Measurements from ENCODE around the gene LIM2.

LIM2 gene

DNA sequence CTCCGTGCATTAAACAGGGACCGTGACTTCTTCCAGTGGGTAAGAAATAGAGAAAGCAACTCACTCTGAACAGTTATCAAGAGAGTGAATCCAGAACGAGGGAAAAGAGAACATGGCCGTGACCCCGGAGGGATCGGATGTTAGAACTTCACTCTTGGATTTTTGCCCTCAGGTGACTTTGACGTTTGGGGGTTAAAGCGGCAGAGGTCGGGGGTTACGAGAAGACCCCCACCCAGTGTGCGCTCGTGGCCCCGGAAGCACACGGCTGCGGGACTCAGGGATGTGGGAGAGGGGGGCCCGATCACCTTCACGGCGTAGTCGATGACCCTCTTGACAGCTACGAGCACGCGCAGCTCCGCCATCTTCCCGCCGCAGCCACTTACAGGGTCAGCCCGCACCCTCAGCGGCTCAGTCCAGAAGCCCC is 21.8 kb downstream of the LIM2 start, which contains the start of gene ETFB:
Gene ETFB (minus strand): TSS at position 424 of the 424 bp plus-strand sequence. CDS start 62 bp downstream, at position 362.
- DNase-seq (ENCODE audit: low read depth, low spot score) = no peak

DNA sequence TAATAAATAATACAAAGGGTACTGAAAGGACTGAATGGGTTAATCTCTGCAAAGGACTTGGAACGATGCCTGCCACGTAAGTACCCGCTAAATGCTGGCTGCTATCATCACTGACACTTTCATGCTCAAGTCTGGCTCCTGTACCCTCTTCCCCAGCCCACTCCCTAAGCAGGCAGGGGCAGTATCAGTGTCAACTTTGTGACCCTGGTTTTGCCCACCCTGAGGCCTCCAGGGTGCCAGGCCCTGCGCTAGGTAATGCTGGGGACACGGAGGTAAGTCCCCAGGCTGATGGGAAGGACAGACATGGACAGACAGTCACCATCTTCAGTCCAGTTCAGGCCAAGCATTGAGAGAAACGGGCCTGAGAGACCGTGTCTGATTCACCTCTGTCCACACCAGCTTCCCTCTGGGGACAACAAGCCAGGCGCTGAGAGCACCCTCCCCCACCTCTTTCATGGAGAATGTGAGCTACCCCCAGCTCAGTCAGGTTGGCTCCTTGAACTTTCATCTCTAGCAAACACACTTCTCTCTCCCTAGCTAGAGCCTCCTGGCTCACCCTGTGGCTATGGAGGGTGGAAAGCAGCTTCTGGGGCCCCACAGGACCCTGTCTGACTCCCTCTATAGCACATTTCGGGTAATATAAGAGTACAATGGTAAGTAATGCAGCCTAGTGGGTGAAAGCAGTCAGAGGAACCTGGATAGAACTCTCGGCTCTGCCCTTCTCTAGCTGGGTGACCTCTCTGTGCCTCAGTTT is 22.4 kb downstream of the LIM2 start:
- no peak for DNase-seq (ENCODE audit: low read depth, low spot score)

DNA sequence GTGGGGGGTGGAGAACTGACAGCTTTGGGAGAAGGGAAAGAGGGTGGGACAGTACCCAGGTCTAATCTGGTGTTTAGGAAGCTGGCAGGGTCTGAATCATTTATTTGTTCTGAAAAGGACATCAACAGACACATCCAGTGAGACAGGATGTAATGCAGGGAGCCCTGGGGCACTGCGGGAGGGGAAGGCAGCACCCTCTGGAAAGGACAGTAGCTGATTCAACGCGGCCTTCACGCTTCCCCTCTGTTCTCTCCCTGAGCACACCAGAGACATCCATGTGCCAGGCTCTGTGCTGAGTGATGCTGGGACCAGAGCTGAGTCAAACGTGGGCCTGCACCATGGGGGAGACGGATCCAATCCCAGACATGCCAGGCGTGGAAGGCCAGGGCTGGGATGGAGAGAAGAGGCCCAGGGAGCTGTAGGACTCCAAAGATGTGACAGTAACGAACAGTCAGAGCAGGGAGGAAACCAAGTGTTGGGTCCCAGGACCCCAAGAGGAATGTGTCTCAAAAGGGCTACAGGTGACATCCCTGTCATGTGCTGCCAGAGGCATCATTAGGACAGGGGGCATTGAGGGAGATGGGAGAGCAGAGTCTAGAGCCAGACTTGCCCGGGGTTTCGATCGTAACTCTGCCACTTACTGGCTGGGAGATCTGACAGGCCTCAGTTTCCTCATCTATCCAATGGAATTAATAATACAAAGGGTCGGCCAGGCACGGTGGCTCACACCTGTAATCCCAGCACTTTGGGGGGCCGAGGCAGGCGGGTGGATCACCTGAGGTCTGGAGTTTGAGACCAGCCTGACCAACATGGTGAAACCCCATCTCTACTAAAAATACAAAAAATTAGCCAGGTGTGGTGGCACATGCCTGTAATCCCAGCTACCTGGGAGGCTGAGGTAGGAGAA is 23.3 kb downstream of the LIM2 start:
- DNase-seq (ENCODE audit: low read depth, low spot score) = no peak

DNA sequence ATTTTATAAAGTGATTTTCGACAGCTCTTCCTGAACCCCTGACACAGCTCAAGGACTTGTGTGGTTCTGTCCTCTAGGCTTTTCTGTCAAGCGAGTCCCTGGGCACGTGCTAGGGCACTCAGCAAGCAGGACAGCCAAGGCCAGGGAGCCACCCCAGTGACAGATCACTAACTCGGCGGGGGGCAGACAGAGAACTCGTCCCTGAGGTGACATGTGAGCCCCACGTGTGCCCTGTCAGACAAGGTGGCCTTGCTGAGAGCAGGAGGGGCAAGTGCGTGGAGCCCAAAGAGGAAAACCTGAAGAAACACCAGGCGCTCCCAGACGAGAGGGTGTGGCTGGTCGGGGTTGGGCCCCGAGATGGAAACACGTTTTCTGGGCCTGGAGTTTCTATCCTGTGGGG is 26.5 kb downstream of the LIM2 start:
- DNase-seq (ENCODE audit: low read depth, low spot score) = no peak

DNA sequence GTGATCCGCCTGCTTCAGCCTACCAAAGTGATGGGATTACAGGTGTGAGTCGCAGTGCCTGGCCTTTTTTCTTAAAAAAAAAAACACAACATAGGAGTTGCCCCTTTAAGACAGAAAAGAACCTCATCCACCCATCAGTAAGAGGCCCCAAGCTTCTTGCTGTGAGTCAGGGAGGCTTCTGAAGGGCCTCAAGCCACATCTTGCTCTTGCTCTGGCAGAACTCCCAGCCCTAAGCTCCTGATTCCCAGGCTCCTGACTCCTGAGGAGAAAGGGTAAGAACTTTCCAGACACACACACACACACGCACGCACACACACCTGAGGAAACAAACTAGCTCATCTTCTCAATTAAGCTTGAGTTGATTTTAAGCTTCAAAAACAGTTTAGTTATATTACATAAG is 28.5 kb downstream of the LIM2 start:
- peak; percentile 75 for DNase-seq (ENCODE audit: low read depth, low spot score)

GRCh38 chr19:51357952-51358351 is 29.8 kb downstream of the LIM2 start:
- DNase-seq (ENCODE audit: low read depth, low spot score) = no peak

GRCh38 chr19:51356159-51356801 is 31.5 kb downstream of the LIM2 start:
- no peak for DNase-seq (ENCODE audit: low read depth, low spot score)

- DNase-seq (ENCODE audit: low read depth, low spot score) = no peak
Measured at GRCh38 chr19:51354742-51355148, 33.0 kb downstream of the LIM2 start.

GRCh38 chr19:51354103-51354741 is 33.6 kb downstream of the LIM2 start:
- DNase-seq (ENCODE audit: low read depth, low spot score) = no peak

- DNase-seq (ENCODE audit: low read depth, low spot score) = no peak
Measured at GRCh38 chr19:51352783-51353360, 34.9 kb downstream of the LIM2 start.

- no peak for DNase-seq (ENCODE audit: low read depth, low spot score)
Measured at GRCh38 chr19:51351266-51351990, 36.3 kb downstream of the LIM2 start.

DNA sequence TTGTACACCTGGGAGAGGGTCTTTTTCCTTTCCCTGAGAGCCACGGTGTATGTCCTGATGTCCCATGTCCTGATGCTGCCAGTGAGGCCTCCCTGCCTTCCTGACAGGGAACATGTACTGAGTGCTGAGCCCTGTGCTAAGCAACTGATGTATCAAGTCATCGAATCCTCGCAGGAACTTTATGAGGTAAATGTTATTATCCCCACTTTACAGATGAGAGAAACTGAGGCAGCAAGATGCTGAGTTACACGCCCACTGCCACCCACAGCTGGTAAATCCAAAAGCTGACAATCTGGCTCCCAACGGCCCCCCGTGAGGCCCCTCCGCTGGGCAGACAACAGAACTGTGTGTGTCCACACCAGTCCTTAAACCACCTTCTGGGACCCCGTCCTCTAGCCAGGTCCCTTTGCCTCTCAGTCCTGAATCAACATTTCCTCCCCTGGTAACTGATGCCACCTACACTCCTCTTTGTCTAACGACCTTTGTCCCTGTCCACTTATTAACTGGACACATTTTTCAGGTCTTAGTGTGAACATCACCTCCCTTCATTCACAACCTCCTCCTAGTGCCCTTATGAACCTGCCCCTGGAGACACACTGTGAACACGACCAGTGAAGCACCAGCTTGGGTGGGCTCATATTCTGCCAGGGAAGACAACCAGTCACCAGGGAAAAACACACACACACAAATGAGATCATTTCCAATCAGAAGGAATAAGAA is 40.4 kb downstream of the LIM2 start:
- DNase-seq (ENCODE audit: low read depth, low spot score) = no peak

GRCh38 chr19:51346742-51347141 is 41.0 kb downstream of the LIM2 start:
- no peak for DNase-seq (ENCODE audit: low read depth, low spot score)

- DNase-seq (ENCODE audit: low read depth, low spot score) = no peak
Measured at GRCh38 chr19:51345076-51345620, 42.6 kb downstream of the LIM2 start.

DNA sequence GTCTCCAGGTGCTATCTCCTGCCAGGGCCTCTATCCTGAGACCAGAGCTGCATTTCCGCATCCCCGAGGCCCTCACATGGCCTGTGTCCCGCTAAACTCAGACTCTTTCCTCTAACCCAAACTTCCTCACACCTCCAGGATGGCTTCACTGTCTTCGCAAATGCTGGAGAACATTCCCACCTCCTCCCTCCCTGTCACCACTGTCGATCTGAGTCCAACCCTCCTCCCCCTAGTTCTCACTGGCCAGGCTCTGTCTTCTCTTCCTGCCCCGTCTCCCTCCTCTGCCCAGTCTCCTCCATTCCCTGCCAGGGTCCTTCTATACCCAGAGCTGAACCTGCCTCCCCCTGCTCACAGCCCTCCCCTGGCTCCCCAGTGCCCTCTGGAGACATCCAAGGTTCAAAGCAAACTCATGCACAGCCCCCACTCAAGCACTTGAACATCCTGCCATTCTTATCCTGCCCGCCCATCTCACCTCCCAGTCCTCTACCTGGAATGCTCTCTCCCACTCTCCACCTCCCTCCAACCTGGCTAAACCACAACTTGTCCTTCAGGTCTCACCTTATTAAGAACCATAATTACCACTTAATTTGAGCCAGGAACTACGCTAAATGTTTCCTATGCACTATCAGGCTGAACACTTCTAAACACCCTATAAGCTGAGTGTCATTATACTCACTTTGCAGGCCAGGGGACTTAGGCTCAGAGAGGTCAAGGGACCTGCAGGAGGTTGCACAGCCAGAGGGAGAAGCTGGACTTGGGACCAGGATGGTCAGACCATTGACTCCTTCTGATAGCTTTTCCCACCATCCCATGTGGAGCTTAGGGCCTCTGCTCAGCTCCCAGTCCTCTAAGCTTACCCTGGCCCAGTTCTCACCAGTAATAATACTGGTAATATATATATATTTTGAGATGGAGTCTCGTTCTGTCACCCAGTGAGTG is 44.9 kb downstream of the LIM2 start:
- no peak for DNase-seq (ENCODE audit: low read depth, low spot score)

- DNase-seq (ENCODE audit: low read depth, low spot score) = no peak
Measured at GRCh38 chr19:51341976-51342580, 45.7 kb downstream of the LIM2 start, which contains the start of gene VSIG10L. TSS of gene VSIG10L (minus strand) at chr19:51342139. CDS start at chr19:51342124, 15 bp downstream.

DNA sequence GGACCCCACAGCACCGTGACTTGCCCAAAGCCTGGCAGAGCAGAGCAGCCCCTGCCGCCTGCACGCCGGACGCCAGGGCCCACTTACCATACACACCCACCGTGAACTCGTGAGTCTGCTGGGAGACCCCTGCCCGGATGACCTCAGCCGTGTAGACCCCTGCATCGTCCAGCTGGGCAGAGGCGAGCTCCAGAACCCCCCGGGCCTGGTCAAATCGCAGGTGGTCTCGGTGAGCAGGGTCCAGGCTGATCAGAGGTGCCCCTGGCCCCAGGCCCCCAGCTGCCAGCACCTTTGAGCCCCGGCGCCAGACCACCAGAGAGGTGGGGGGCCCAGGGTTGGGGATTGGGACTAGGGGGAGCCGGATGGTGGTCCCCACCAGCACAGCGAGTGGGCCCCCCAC is 46.7 kb downstream of the LIM2 start:
- DNase-seq (ENCODE audit: low read depth, low spot score) = no peak

Data from brain pericyte (primary cell).